Measurements from ENCODE around the gene SH3RF2. TPM values are rescaled to one million over a fixed set of nuclear protein-coding genes. Genes with fewer than 3 reads are reported as not detected.

The SH3RF2 gene
- total and polyA plus RNA-seq, 2 donors (not counting 3 experiments of a cell fraction or from before 2014, with no cell fraction given): 0.54 to 0.84 TPM

DNA sequence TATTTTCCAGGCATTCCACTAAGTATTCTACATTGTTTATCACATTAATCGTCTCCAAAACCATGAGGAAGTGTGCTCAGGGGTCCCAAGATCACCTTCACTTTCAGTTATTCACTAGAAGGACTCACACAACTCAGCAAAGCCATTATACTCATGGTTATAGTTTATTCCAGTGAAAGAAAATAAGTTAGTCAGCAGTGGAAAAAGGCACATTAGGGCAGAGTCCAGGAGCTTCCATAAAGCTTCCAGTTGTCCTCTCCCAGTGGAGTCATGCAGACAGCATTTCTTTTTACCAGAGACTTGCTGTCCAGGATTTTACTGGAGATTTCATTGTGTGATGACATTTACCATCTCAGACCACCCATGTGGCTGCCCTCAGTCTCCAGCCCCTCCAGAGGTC is 51.5 kb downstream of the SH3RF2 start:
- BruUV-seq (replicated peaks): no TSS peak
- H3K9ac ChIP-seq (replicated peaks; ENCODE audit: extremely low read depth, insufficient read depth, low read length): no peak overlapping the region
- no peak overlapping the region for H2AFZ ChIP-seq (ENCODE audit: low read depth, low read length)
- H4K20me1 ChIP-seq (replicated peaks; ENCODE audit: control insufficient read depth, extremely low read depth, insufficient read depth, low read length): no peaks in the 10 kb centered on the region
- peaks cover 3 to 6% of the 10 kb centered on the region in 2 experiments for H3K27me3 ChIP-seq (ENCODE audit: control insufficient read depth in 2 of 2, insufficient read depth in 2 of 2, low read length in 2 of 2)
- dilution Hi-C loops (cut with MboI; ENCODE audit: extremely low pct_ligation_motif_present, low sequenced_read_pairs) (no loop called here), intact Hi-C loops (cut with micrococcal nuclease) (no loop called here)
- ChIA-PET POLR2A (no interaction called here), CTCF (interaction anchor here (1.7 kb wide), 1 partner anchor 15 kb away, joined by 3 read pairs; no protein-coding TSS in a partner anchor)
- H3K27ac ChIP-seq (ENCODE audit: insufficient read depth, low read depth, low read length): no peak overlapping the region
- no peaks in the 10 kb centered on the region for H3K9me1 ChIP-seq (replicated peaks; ENCODE audit: control insufficient read depth, extremely low read depth, insufficient read depth, low read length)
- no peak for FAIRE-seq
- no peak for TF ChIP-seq MYC (IDR thresholded peaks at IDR 0.05; ENCODE audit: low read depth, low read length)
- no peak for TF ChIP-seq FOS (IDR thresholded peaks at IDR 0.05; ENCODE audit: borderline replicate concordance, insufficient read depth, low read length)
- no peak for TF ChIP-seq POLR2A (IDR thresholded peaks at IDR 0.05; ENCODE audit: low read depth, low read length)
- TF ChIP-seq JUN (IDR thresholded peaks at IDR 0.05; ENCODE audit: borderline replicate concordance, insufficient read depth, insufficient read length, low read depth): no peak
- TF ChIP-seq, protein P1, sequence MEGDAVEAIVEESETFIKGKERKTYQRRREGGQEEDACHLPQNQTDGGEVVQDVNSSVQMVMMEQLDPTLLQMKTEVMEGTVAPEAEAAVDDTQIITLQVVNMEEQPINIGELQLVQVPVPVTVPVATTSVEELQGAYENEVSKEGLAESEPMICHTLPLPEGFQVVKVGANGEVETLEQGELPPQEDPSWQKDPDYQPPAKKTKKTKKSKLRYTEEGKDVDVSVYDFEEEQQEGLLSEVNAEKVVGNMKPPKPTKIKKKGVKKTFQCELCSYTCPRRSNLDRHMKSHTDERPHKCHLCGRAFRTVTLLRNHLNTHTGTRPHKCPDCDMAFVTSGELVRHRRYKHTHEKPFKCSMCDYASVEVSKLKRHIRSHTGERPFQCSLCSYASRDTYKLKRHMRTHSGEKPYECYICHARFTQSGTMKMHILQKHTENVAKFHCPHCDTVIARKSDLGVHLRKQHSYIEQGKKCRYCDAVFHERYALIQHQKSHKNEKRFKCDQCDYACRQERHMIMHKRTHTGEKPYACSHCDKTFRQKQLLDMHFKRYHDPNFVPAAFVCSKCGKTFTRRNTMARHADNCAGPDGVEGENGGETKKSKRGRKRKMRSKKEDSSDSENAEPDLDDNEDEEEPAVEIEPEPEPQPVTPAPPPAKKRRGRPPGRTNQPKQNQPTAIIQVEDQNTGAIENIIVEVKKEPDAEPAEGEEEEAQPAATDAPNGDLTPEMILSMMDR (IDR thresholded peaks at IDR 0.05; ENCODE audit: extremely low read depth in 1 of 2, insufficient read depth in 1 of 2, low read depth in 1 of 2, low read length in 2 of 2): no peak
- no peak for TF ChIP-seq GATA2 (IDR thresholded peaks at IDR 0.05; ENCODE audit: insufficient read depth, insufficient read length, low read depth, low read length)
- TF ChIP-seq, protein P2, sequence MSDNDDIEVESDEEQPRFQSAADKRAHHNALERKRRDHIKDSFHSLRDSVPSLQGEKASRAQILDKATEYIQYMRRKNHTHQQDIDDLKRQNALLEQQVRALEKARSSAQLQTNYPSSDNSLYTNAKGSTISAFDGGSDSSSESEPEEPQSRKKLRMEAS (IDR thresholded peaks at IDR 0.05; ENCODE audit: insufficient read depth, insufficient read length): no peak
- TF ChIP-seq EZH2 (IDR thresholded peaks at IDR 0.05; ENCODE audit: borderline replicate concordance, low read depth, low read length, severe bottlenecking): no peak
- no peak for TF ChIP-seq POLR2AphosphoS5 (IDR thresholded peaks at IDR 0.05; ENCODE audit: insufficient read depth, low read depth, low read length)
- H3K4me3 ChIP-seq (replicated peaks in 1 of 3; ENCODE audit: insufficient read depth in 1 of 3, low read depth in 1 of 3, low read length in 3 of 3): no peak overlapping the region
- no peaks in the 10 kb centered on the region for H3K36me3 ChIP-seq (ENCODE audit: control insufficient read depth in 2 of 2, extremely low read depth in 1 of 2, insufficient read depth in 2 of 2, low read length in 2 of 2)
- no peak for DNase-seq (ENCODE audit: low read depth, low spot score)
- H3K9me3 ChIP-seq (replicated peaks; ENCODE audit: control insufficient read depth, insufficient read depth, low read length): no peaks in the 10 kb centered on the region
- H3K4me1 ChIP-seq (ENCODE audit: control insufficient read depth, extremely low read depth, insufficient read depth, low read length): no peaks in the 10 kb centered on the region
- no peaks in the 10 kb centered on the region for H3K79me2 ChIP-seq (ENCODE audit: control insufficient read depth, insufficient read depth, low read length)
- H3K4me2 ChIP-seq (ENCODE audit: insufficient read depth, low read length): no peak overlapping the region
